Measurements from ENCODE around the gene PTPRT.

Gene PTPRT

DNA sequence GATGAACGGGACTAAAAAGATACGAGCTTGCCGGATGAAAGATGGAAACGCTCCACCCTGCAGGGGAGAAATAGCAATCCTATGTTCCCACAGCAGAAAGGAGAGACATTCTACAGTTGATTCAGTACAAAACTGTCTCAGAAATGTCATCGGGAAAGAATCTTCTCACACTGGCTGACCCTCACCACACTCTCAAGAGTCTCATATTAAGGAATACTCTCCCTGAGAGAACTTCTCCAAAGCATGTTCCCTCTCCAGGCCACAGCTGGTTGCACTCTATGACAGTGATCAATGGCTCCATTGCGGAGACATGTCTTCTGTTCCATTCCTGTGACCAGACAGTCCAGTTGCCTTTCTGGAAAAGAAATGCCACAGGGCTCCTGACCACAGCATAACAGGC is 813.6 kb downstream of the PTPRT start:
- DNase-seq (ENCODE audit: low spot score) = no peak

DNA sequence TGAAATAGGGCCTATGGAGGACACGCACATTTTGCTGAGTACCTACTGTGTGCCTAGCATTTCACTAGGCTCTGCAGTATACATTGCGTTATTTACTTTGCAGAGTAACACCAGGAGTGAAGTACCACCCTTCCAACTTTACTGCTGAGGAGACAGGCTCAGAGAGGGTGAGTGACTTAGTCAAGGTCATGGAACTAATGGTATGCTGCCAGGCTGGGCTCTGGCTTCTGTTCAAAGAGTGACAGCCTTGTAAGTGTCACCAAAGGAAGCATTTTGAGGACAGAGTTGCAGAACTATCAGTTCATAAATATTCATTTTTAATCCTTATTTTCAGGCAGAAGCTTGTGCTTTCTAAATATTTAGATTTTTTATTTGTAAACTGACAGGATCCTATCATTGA is 816.7 kb downstream of the PTPRT start:
- no peak for DNase-seq (ENCODE audit: low spot score)

DNA sequence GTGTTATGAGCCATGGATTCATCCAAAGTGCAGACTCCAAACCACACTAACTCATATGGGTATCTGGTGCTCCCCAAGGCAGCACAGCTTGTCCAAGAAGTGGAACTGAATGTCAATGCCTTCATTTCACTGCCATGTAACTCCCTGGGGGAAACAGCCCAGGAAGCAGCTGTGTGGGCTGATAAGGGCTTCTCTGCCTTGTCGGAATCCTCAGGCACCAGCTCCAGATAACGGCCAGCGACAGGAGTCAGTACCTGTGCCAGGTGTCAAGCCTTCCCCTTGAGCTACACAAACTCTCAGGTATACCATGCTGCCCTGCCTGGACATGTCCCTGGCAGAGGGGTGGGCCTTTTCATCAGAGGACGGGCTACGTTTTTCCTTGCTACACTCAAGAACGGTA is 819.6 kb downstream of the PTPRT start:
- no peak for DNase-seq (ENCODE audit: low spot score)

DNA sequence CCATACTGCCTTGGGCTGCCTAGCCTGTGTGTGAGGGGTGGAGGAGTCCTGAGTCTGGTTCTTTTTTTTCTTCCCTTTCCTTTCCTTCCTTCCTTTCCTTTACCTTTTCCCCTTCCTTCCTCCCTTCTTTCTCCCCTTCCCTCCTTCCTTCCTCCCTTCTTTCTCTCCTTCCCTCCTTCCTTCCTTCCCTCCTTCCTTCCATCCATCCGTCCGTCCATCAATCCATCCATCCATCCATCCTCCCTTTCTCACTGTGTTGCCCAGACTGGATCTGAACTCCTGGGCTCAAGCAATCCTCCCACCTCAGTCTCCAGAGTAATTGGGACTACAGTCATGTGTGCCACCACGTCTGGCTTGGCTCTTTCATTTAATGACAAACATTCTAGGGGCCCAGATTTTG is 820.8 kb downstream of the PTPRT start:
- DNase-seq (ENCODE audit: low spot score) = no peak

DNA sequence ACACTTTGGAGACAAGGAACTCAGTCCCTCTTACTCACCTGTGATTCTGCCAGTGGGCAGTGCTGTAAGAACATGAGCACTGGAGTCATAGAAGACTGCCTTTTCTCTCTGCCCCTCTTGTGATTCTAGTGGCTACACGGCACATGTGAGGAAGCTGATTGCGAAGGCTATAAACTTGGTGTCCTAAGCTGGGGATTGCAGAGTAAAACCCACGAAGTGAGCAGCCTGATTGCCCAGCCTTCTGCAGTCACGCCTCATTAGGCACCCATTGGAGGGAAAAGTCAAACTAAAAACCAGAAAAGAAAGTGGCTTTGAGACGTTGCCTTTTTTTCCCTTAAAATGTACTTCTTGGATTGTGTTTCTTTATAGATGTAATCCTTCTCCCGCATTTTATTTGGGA is 823.1 kb downstream of the PTPRT start:
- no peak for DNase-seq (ENCODE audit: low spot score)

DNA sequence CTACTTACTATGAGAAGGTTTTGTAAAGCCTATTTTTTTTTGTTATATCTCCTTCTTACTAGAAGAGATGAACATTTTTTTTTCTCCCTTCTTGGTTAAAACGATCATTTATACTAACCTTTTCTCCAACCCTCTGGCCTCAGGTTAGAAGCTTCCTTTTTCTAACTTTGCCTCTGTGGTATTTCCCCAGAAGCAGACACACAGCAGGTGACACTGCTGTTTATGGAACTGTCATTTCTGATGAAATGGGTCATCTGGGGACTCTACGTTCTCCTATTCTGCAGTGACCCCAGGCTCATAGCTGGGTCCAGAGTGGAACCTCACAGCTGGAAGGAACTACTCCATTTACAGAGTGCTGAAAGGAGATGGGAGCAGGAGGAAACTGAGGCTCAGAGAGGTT is 825.3 kb downstream of the PTPRT start:
- no peak for DNase-seq (ENCODE audit: low spot score)

DNA sequence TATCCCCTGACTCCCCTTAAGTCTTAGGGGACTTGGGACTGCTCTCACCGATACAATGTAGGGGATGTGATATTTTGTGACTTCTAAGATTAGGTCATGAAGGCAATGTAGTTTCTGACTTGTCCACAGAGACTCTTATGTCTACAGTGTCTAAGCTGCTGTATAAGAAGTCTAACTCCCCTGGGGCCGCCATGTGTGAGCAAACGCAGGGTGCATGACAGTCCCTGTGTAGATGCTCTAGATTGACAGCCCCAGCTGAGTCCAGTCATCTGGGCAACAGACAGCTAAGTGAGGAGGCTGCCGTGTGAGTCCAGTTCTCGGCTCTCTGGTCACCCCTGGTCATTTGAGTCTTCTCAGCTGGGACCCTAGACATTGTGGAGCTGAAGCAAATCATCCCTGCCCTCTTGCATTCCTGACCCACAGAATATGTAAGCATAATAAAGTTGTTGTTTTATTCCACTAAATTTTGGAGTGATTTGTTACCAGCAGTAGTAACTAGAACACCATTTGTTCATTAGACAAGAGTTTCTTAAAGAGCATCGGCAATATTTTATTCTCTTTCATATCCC is 828.2 kb downstream of the PTPRT start:
- no peak for DNase-seq (ENCODE audit: low spot score)

DNA sequence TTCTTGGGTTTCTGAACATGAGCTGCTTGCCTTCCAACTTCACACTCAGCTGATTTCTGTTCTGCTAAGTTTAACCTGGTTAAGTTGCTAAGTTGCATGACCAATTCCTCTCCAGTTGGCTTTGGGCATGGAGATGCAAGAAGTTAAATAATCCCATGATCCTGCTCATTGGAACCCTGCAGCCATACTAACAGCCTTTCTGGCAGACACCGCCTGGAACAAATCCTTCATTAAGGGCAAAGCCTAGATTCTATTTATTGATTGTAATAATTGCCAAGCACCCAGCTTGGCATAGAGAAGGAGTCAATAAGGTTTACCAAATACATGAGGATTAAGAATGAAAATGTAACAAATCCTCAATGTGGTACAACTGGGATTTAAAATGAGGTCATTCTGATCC is 829.1 kb downstream of the PTPRT start:
- no peak for DNase-seq (ENCODE audit: low spot score)

DNA sequence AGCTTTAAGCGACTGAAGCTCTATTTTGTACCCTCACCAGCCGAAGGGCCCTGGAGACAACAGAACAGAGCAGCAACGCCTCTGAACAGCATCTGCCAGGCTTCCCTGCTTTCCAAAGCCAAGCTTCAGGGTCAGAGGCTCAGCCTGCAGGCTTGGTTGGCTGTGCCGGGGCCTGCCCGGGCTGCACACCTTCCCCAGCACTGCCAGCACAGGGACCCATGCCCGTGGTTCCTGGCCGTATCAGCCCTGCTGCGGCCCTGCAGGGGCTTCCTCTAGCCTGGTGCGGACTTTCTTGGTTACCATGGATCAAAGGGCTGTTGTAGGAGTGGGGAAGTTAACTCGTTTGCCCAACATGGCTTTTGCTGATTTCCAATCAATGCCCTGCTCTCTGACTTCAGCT is 830.1 kb downstream of the PTPRT start:
- DNase-seq (ENCODE audit: low spot score) = no peak

DNA sequence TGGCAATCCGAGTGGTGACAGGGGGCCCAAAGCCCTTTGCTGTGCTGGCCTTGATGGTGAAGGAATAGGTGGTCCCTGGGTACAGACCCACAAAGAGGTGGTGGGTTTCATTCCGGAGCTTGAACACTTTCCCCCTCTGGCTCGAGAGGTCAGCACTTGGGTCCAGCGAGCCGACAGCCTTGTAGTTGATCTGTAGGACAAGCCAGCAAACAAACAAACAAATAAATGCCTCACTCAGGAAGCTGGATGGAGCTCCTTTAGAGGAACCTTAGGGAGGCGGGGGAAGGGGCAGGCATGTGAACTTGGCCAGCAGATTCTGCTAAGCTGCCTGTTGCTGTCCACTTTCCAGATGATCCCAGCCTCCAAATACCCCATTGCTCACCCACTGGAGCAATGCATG is 837.6 kb downstream of the PTPRT start:
- no peak for DNase-seq (ENCODE audit: low spot score)

DNA sequence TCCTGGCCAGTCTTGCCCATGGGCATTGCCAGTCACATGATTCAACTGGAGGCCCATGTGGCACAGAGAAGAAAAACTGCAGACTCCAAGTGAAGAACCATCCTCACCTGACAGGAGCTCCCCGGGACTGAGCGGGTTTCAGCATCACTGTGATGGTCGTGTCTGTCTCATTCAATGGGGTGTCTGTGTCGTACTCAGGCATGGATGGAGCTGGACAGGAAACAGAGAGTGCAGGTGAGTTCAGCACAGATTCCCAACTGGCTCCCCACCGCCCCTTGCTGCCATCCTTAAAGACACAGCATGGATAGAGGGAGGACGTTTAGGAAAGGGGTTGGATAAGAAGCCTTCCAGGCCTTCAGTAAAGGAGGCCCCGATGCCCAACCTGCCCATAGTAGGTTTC is 839.2 kb downstream of the PTPRT start:
- DNase-seq (ENCODE audit: low spot score) = no peak

DNA sequence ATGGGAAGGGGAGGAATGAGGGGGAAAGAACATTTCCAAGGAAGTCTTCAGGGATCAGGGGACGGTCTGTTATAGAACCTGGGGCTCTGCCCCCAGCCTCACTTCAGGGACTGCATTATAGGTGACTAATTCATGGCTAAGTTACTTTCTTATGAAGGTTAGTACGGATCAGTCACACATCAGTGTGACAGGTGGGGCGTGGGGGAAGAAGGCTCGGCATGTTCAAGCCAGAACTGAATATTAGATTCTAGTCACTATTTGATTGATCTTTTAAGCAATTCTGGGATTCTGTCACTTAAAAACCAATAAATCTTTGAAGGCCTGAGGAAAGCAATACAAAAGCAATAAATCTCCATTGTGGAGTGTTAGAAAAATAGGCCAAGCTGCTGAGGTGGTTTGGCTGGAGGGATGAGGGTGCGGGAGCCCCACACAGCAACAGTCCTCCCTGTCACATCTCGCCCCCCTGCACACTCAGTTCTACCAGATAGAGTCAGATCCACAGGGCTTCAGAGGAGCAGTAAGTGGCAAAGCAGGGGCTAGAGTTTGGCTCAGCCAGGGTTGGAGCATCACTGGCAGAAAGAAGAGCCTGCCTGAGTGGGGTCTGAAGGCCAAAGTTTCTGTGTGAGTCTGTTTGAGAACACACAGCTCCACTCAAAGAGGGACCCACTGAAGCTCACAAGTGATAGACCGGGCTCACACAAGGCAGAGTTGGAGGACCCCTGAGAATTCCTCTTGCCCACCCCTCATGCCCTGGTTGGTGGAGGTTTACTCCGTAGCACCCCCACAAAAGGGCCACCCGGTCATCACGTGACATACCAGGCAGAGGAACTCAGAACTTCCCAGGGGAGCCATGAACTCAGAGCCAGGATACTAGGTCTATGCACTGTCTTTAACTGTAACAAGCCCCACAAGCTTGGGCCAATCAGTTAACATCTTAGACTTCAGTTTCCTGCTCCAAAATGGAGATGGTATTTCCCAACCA is 843.2 kb downstream of the PTPRT start:
- no peak for DNase-seq (ENCODE audit: low spot score)

DNA sequence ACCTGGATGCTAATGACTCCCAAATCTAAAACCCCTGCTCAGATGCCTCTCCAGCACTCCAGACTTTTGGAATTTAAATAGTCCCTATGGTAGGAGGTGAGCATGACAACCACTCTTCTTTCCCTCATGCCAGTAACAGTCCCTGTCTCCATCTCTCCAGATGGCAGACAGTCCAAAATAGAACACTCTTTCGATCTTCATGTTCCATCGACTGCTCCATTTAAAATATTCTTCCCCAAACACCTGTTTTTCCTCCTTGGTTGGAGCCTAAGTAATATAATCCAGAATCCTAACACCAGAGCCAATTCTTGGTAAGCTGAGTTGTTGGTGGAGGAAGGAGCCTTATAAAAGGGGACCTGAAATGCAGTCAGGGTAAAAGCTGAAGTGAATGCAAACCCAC is 848.1 kb downstream of the PTPRT start:
- no peak for DNase-seq (ENCODE audit: low spot score)

DNA sequence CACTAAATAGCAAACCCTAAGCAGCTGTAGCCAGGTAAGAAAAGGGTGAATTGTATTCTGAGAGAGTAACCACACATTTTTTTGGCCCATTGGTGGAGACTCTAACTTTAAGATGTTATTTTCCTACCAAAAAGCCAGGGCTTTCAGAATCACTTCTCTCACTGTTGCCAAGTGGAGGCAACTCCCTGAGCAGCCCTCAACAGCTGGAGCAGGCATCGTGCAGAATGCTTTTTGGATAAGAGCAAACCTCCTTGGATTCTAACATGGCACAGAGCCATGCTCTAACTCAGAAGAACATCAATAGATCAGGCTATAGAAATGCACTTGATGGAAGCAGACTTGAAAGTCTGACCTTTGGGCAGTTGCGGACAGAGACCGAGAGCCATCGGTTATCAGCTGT is 849.3 kb downstream of the PTPRT start:
- no peak for DNase-seq (ENCODE audit: low spot score)

DNA sequence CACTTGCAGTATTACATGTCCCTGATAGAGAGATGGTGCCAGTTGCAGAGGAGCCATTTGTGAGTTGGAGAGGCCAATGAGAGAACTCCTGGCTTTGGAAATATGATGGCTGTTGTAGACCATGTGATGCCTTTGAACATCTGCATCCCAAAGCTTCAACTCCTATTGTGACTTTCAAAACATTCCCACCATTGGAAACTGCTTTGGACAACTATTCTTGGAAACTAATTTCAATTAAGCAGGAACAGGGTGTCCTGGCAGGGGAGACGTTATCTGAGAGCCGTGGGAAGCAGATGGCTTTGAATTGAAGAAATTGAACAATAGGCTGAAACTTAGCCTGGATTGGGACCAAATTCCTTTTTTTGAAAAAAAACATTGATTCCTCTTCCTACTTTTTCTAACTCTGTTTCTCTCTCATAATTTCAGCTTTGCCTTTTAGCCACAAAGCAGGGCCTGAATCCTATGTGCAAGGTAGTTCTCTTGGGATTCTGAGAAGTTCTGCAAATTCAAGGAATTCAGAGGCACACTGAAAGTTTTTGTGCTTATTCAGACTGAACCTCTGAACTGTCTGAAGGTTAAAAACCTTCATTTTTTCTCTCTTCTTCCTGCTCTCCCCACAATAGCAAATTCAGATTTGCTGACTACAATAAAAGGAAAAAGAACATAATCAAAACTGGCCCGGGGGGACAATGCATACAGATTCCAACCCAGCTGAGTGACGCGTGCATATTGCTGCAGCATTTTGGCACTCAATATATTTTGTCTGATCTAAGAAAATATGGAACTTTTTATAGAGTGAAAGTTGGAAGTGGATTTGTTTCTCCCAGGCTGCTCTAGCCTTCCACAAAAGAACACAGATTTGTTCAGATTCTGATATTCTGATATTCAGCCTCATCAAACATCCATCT is 851.2 kb downstream of the PTPRT start:
- no peak for DNase-seq (ENCODE audit: low spot score)

DNA sequence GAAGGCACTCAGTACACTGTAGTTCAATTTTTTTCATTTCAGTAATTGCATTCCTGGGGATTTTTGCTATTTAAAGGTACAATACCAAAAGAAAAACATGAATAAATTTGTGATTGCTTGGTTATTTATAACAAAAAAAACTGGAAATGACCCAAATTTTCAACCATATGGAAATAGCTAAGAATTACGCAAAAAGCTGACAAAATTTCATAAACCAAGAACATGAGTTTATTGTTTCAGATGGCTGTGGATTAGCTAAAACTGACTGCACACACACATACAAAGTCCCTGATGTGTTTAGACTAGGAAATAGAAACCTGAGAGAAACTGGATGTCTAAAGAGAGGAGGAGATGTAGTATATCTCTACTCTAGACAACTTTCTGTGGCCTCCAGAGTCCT is 853.1 kb downstream of the PTPRT start:
- no peak for DNase-seq (ENCODE audit: low spot score)

DNA sequence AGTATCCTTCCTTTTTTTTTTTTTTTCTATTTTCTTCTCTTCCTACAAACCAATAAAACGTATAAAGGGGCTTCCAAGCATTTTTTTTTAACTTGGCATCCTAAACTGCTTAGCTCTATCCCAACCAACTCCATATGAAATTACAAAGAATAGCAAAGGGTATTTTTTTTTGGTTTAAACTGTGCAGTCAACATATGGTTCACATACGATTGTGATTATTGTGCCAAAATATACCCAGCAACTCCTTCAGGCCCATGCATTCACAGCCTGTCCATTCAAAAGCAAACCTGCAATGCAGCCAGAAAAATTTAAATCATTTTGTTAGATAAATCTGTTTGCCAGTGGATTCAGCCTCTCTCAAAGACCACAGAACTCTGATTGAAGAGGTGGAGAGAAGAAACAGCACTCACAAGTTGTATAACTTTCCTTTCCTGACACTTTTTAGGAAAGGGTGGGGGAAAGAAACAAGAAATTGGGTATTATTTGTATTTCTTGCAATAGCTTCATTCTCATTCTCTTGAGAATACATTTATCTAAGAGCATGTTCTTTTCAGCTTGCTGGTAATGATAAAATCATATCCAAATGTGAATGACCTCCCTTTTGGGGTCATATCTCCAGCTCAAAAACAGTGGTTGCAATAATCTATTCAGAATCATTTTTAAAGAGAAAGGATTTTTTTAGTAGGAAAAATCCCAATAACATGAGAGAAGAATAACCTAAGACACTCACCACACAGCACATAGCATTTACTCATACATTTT is 870.3 kb downstream of the PTPRT start:
- DNase-seq (ENCODE audit: low spot score) = no peak

DNA sequence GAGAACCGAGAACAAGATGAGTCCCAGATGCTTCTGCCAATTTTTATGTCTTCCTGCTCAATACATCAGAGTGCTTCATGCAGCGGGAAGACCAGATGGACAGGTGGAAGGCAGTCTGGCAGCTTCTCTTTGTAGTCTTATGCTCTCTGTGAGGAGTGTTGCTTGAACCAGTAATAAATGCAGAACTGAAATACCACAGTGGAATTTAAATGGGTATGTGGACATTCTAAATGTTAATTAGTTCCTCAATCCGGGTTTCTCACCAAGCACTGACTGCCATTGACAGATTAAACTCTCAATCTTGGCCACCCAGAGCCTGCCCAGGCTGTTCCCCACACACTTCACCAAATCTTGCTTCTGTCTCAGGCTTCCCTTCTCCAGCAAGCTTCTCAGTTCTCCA is 876.0 kb downstream of the PTPRT start:
- no peak for DNase-seq (ENCODE audit: low spot score)

DNA sequence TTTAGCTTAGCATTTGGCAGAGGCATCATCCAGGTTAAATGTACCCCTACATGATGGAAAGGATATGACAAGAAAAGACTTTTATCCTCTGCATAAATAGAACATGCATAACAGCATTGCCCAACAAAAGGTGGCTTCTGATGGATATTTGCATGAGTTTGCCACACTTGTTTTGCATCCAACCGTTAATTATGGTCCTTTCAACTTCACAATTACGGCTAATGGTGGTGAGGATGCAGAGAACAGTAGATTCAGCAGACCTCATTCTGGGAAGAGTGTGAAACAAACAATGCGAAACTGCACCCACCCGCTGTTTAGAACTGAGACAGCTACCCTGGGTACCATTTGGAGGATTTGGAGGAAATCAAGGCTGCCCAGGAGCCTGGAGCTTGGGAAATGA is 880.7 kb downstream of the PTPRT start:
- DNase-seq (ENCODE audit: low spot score) = no peak

DNA sequence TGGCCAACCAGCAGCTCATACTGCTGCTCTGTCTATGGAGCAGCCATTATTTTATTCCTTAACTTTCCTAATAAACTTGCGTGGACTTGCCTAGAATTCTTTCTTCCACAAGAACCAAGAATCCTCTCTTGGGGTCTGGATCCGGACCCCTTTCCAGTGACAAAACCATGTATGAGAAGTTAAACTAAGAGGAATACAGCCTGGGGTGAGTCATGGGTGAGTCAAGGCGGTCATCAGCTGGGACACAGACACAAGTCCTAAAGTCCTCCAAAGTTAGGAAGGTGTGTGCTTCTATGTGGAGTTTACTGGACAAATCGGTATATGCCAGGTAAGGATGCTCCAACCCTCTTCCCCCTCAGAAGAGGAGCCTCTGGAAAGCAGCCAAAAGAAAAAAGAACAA is 881.5 kb downstream of the PTPRT start:
- DNase-seq (ENCODE audit: low spot score) = no peak

DNA sequence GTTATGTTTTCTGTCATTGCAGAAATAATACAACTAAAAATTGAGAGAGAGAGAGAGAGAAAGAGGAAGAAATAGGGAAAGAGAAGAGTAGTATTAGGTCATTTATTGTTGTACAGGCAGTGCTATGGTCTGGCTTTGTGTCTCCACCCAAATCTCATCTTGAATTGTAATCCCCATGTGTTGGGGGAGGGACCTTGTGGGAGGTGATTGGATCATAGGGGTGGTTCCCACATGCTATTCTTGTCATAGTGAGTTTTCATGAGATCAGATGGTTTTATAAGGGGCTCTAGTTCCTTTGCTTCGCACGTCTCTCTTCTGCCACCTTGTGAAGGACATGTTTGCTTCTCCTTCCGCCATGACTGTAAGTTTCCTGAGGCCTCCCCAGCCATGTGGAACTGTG is 894.1 kb downstream of the PTPRT start:
- DNase-seq (ENCODE audit: low spot score) = no peak

DNA sequence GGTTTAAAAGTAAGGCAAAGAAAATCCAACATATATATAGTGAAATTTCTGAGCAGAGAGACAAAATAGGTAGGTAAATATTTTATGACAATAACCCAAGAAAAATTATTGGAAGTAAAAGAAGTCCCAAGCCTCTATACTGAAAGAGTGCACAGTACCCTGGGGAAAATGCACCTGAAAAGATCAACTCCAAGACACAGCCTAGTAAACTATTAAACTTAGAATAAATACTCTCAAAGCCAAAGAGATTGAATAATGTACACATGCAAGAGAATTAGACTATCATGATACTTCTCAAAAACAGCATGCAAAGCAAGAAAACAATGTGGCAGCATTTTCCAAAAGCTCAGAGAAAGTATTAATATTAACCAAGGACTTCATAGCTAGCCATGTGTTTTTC is 894.7 kb downstream of the PTPRT start:
- DNase-seq (ENCODE audit: low spot score) = no peak
